H1 (cell line): ENCODE results near the gene FNDC11.

Experiments
- BACH1 ChIP-seq: IDR thresholded peaks from 2 replicates; pipeline ENCODE4 v1.6.1; 2012; ENCODE audit warnings: low read length, improper control_type of control experiment
- BCL11A ChIP-seq, 2 experiments: IDR thresholded peaks; one replicate each; pipeline ENCODE4 v1.6.1; 2011; ENCODE audit warnings: low read depth in 2 of 2, low read length in 2 of 2, mild to moderate bottlenecking in 2 of 2
- BRCA1 ChIP-seq: IDR thresholded peaks from 2 replicates; pipeline ENCODE4 v1.6.1; 2012; ENCODE audit warnings: low read depth, low read length, improper control_type of control experiment
- CEBPB ChIP-seq: IDR thresholded peaks from 2 replicates; pipeline ENCODE4 v1.6.1; 2012; ENCODE audit warnings: low read depth, low read length
- CHD2 ChIP-seq: IDR thresholded peaks from 2 replicates; pipeline ENCODE4 v1.6.1; 2012; ENCODE audit warnings: low read length, improper control_type of control experiment
- EGR1 ChIP-seq: IDR thresholded peaks from 2 replicates; pipeline ENCODE4 v1.6.1; 2011; ENCODE audit warnings: low read depth, low read length, borderline replicate concordance
- EP300 ChIP-seq, 2 experiments: IDR thresholded peaks; 1 replicate in 1 of 2; 2 replicates in 1 of 2; pipeline ENCODE4 v1.6.1; 2011 to 2012; ENCODE audit warnings: low read depth in 2 of 2, low read length in 2 of 2, mild to moderate bottlenecking in 2 of 2, borderline replicate concordance in 1 of 2, inconsistent platforms in 1 of 2, moderate library complexity in 1 of 2
- GABPA ChIP-seq: IDR thresholded peaks from 2 replicates; pipeline ENCODE4 v1.6.1; 2011; ENCODE audit warnings: mild to moderate bottlenecking, low read length, moderate library complexity, borderline replicate concordance; ENCODE audit not compliant: insufficient read depth
- JUN ChIP-seq: IDR thresholded peaks from 2 replicates; pipeline ENCODE4 v1.6.1; 2011; ENCODE audit warnings: low read depth, mild to moderate bottlenecking, improper control_type of control experiment, low read length
- POLR2A ChIP-seq, 2 experiments: IDR thresholded peaks; 1 replicate in 1 of 2; 2 replicates in 1 of 2; pipeline ENCODE4 v1.6.1; 2011; ENCODE audit warnings: low read depth in 2 of 2, low read length in 2 of 2, mild to moderate bottlenecking in 2 of 2; ENCODE audit errors: control extremely low read depth in 1 of 2
- RNF2 ChIP-seq: fragments of 200-900, 300-1000 bp; sonication (generic); IDR thresholded peaks from 2 replicates; pipeline ENCODE4 v1.7.1; 2016; ENCODE audit warnings: borderline replicate concordance, low read depth, mild to moderate bottlenecking, antibody characterized with exemption, low read length; ENCODE audit not compliant: poor library complexity, severe bottlenecking; ENCODE audit errors: missing control alignments
- TCF12 ChIP-seq: IDR thresholded peaks from 2 replicates; pipeline ENCODE4 v1.6.1; 2011; ENCODE audit warnings: low read depth, mild to moderate bottlenecking, low read length
- YY1 ChIP-seq: IDR thresholded peaks from 2 replicates; pipeline ENCODE4 v1.6.1; 2011; ENCODE audit warnings: low read depth, mild to moderate bottlenecking, low read length
- TF ChIP-seq, protein P1 (sequence below), 3 experiments: IDR thresholded peaks; 1 replicate in 2 of 3; 2 replicates in 1 of 3; pipeline versions ENCODE4 v1.5.1 to v1.6.1; 2011; ENCODE audit warnings: low read length in 3 of 3, mild to moderate bottlenecking in 3 of 3, inconsistent platforms in 2 of 3, low read depth in 1 of 3, moderate library complexity in 1 of 3; ENCODE audit not compliant: insufficient read depth in 1 of 3; ENCODE audit errors: control extremely low read depth in 1 of 3

GRCh38 chr20:63560333-63560805 lies 6.4 kb downstream of the FNDC11 start:
- TF ChIP-seq GABPA (no peak), EP300 (IDR thresholded peaks at IDR 0.05; ENCODE audit: borderline replicate concordance in 1 of 2, low read depth in 2 of 2, low read length in 2 of 2) (no peak), JUN (no peak), BRCA1 (no peak), POLR2A (IDR thresholded peaks at IDR 0.05; ENCODE audit: control extremely low read depth in 1 of 2, low read depth in 2 of 2, low read length in 2 of 2) (no peak), EGR1 (no peak), TCF12 (no peak), RNF2 (no peak), YY1 (no peak), CHD2 (no peak), CEBPB (no peak), BCL11A (IDR thresholded peaks at IDR 0.05; ENCODE audit: low read depth in 2 of 2, low read length in 2 of 2) (no peak), BACH1 (no peak)
- TF ChIP-seq, protein P1, sequence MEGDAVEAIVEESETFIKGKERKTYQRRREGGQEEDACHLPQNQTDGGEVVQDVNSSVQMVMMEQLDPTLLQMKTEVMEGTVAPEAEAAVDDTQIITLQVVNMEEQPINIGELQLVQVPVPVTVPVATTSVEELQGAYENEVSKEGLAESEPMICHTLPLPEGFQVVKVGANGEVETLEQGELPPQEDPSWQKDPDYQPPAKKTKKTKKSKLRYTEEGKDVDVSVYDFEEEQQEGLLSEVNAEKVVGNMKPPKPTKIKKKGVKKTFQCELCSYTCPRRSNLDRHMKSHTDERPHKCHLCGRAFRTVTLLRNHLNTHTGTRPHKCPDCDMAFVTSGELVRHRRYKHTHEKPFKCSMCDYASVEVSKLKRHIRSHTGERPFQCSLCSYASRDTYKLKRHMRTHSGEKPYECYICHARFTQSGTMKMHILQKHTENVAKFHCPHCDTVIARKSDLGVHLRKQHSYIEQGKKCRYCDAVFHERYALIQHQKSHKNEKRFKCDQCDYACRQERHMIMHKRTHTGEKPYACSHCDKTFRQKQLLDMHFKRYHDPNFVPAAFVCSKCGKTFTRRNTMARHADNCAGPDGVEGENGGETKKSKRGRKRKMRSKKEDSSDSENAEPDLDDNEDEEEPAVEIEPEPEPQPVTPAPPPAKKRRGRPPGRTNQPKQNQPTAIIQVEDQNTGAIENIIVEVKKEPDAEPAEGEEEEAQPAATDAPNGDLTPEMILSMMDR (IDR thresholded peaks at IDR 0.05; ENCODE audit: control extremely low read depth in 1 of 3, insufficient read depth in 1 of 3, low read depth in 1 of 3, low read length in 3 of 3): no peak
